Lower lobe of right lung (tissue), 2 donors: ENCODE data around the gene PRKAR2B. TPM values are rescaled to one million over a fixed set of nuclear protein-coding genes. Genes with fewer than 3 reads are reported as not detected.

Experiments used
- ATAC-seq, 2 donors: fragments of 200-7000 bp; cut with Tn5 transposase; one replicate each; pipeline ENCODE4 v1.9.1; 2020 to 2022; ENCODE audit warnings: mild to moderate bottlenecking in 2 of 2, moderate library complexity in 2 of 2
- DNase-seq: peaks from one replicate; pipeline ENCODE4 v3.0.0-alpha.2; 2020
- H3K27ac ChIP-seq: fragments of 200-600 bp; one replicate; pipeline ENCODE4 v1.8.0; 2022
- H3K27me3 ChIP-seq: fragments of 200-600 bp; one replicate; pipeline ENCODE4 v1.8.0; 2022; ENCODE audit warnings: low read depth
- H3K36me3 ChIP-seq: fragments of 200-600 bp; one replicate; pipeline ENCODE4 v1.8.0; 2022; ENCODE audit warnings: mild to moderate bottlenecking
- H3K4me1 ChIP-seq: fragments of 200-600 bp; one replicate; pipeline ENCODE4 v1.8.0; 2022
- H3K4me3 ChIP-seq: fragments of 200-600 bp; one replicate; pipeline ENCODE4 v1.8.0; 2022; ENCODE audit warnings: mild to moderate bottlenecking
- H3K9me3 ChIP-seq: fragments of 200-600 bp; one replicate; pipeline ENCODE4 v1.8.0; 2022
- intact Hi-C: fragments of 100-400 bp; cut with DNase I; formaldehyde crosslinking; loops from one replicate; pipeline ENCODE4 v1.11.0; 2022
- total RNA-seq: library from RNA; stranded (reverse); fragmentation: NEBNext Ultra II Directional; extraction: Animal tissue kit (Norgen Biotek cat#: 25700); gene quantifications from one replicate; pipeline ENCODE4 v1.2.1, GENCODE V29; 2021
- TF ChIP-seq, protein P1 (sequence below): fragments of 200-600 bp; IDR thresholded peaks from one replicate; pipeline ENCODE4 v1.8.0; 2022; ENCODE audit warnings: antibody characterized with exemption, mild to moderate bottlenecking
- donor health status: DM: no; HTN: yes; CAD: no; lungs with severe emphysema.

The PRKAR2B gene
- total RNA-seq, 1 donor from 2014 or later, result 10.3 TPM

DNA sequence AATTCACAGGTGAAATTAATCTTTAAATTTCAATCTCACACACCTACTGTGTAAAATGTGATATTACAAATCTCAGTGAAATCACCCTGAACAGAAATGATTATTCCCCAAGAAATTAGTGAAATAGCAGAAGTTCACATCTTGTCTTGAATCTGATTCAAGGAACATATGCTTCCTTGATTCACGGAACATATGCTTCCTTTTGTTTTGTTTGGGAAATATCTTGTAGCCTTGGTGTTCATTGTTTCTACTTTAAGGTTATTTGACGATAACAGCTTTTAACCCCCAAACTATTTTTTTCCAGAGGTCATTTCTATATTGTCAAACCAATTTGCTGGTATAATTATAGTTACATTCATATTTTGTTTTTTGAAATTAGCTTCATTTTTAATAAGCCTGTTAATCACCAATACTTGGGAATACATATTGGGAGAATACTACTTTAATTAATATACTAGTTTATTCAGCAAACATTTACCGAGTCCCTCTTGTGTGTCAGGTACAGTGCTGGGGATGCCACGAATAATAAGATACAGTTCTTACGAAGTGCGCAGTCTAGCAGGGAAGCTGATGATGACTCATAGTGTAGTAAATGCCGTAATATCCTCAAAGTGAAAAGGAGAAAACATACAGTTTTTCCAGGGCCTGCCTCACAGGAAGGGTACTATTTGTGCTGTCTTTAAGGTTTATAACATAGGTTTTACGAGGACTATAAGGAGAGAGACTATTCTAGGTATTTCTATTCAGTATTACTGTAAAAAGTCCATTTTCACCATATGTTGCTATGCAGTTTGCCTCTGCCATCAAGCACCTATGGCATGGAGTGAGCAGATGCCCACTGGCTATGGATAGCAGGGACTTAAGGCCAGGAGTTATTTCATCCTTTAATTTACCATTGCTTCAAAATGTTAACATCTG is 32.5 kb downstream of the PRKAR2B start:
- H3K9me3 ChIP-seq, result no peaks in the 10 kb centered on the region
- no peaks in the 10 kb centered on the region for H3K27me3 ChIP-seq
- no peak overlapping the region for H3K27ac ChIP-seq
- H3K4me1 ChIP-seq, result no peaks in the 10 kb centered on the region
- intact Hi-C loops, result no loop called here
- DNase-seq (no peak), ATAC-seq (peak in 1 of 2 donors; percentile 46)
- H3K4me3 ChIP-seq, result no peak overlapping the region
- TF ChIP-seq, protein P1, sequence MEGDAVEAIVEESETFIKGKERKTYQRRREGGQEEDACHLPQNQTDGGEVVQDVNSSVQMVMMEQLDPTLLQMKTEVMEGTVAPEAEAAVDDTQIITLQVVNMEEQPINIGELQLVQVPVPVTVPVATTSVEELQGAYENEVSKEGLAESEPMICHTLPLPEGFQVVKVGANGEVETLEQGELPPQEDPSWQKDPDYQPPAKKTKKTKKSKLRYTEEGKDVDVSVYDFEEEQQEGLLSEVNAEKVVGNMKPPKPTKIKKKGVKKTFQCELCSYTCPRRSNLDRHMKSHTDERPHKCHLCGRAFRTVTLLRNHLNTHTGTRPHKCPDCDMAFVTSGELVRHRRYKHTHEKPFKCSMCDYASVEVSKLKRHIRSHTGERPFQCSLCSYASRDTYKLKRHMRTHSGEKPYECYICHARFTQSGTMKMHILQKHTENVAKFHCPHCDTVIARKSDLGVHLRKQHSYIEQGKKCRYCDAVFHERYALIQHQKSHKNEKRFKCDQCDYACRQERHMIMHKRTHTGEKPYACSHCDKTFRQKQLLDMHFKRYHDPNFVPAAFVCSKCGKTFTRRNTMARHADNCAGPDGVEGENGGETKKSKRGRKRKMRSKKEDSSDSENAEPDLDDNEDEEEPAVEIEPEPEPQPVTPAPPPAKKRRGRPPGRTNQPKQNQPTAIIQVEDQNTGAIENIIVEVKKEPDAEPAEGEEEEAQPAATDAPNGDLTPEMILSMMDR, result no peak
- no peaks in the 10 kb centered on the region for H3K36me3 ChIP-seq

DNA sequence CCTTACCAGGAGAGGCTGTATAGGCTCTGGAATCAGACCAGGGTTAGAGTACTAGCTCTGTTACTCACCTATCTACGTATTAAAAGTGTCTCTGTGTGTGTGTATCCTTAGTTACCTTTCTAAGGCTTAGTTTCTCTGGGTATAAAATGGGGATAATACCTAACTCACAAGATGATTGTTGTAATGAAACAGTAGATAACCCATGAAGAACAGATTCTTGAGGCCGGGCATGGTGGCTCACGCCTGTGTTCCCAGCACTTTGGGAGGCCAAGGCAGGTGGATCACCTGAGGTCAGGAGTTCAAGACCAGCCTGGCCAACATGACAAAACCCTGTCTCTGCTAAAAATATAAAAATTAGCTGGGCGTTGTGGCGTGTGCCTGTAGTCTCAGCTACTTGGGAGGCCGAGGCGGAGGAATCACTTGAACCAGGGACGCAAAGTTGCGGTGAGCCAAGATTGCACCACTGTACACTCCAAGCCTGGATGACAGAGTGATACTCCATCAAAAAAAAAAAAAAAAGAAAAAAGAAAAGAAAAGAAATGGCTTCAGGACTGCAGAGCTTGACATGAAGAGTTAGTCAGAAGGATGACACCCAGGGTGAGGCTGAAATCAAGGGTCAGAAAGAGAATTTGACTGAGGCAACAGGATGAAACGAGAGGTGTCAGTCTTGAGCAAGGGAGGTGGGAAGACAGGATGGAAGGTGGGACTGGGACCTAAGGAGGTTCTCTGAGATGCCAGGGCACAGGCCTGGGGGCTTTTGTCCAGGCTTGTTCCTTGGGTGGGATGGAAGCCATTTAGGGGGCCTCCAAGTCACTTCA is 33.4 kb downstream of the PRKAR2B start:
- intact Hi-C loops, result no loop called here
- H3K27ac ChIP-seq, result no peak overlapping the region
- DNase-seq, result no peak
- H3K4me1 ChIP-seq, result no peaks in the 10 kb centered on the region
- H3K4me3 ChIP-seq, result no peak overlapping the region
- TF ChIP-seq, protein P1, result no peak
- H3K36me3 ChIP-seq, result no peaks in the 10 kb centered on the region
- H3K27me3 ChIP-seq, result no peaks in the 10 kb centered on the region
- no peaks in the 10 kb centered on the region for H3K9me3 ChIP-seq
- ATAC-seq, result no peak

DNA sequence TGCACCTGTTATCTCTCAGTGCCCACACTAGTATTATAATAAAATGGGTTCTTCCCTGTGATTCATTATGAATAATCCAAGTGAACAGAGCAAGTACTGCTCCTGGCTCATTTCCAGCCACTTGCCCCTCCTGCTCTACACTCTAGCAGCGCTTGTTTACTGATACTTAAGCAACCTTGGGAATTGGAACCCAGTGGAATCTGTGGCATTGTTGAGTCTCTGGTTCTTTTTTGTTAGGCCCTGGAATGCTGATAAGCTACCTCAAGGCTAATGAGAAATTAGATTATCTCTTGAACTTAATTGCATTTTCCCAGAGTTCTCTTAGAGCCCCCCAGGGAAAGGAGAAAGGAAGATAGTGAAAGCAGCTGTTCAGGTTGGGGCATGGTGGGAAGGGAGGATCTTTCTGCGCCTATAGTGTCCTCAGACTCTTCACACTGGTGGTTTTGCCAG is 34.0 kb downstream of the PRKAR2B start:
- Histone ChIP-seq H3K27me3 (no peaks in the 10 kb centered on the region), H3K4me1 (no peaks in the 10 kb centered on the region), H3K4me3 (no peak overlapping the region), H3K27ac (no peak overlapping the region), H3K9me3 (no peaks in the 10 kb centered on the region), H3K36me3 (no peaks in the 10 kb centered on the region)
- TF ChIP-seq, protein P1, result no peak
- intact Hi-C loops, result no loop called here
- DNase-seq, result peak; percentile 63
- ATAC-seq, result peak; percentile 67 to 90

DNA sequence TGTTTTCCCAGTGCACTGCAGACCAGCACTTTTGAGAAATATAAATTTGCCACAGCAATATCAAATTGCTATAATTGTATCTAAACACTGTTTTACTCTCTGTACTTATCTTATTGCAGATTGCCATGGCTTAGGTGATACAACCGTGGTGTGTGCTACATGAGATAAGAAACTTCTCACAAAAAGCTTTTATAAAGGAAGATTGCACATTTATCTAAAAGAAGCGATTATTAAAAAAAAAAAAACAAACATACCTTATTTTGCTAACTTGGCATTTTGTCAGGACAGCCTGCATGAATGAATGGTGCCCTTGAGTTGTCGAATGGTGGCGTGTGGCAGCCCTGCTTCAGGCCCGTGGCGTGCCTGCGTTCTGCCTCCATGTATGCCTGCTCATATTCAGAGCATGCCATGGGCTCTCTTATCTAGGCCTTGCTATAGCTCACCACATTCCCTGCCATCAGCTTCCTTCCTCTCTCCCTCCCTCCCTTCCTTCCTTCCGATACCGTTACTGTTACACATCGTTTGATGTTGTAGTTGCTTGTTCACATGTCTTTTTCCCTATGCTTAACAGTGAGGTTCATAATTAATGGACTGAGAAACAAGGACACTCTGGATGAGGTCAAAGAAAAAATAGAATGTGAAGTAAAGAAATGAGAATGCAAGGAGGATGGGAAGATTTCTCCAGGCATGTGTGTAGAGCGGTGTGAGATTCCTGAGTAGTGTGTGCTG is 34.9 kb downstream of the PRKAR2B start:
- no peaks in the 10 kb centered on the region for H3K9me3 ChIP-seq
- no peak for DNase-seq
- ATAC-seq, result no peak
- H3K27me3 ChIP-seq, result no peaks in the 10 kb centered on the region
- H3K36me3 ChIP-seq, result no peaks in the 10 kb centered on the region
- intact Hi-C loops, result no loop called here
- H3K4me1 ChIP-seq, result no peaks in the 10 kb centered on the region
- H3K4me3 ChIP-seq, result no peak overlapping the region
- no peak overlapping the region for H3K27ac ChIP-seq
- TF ChIP-seq, protein P1, result no peak

DNA sequence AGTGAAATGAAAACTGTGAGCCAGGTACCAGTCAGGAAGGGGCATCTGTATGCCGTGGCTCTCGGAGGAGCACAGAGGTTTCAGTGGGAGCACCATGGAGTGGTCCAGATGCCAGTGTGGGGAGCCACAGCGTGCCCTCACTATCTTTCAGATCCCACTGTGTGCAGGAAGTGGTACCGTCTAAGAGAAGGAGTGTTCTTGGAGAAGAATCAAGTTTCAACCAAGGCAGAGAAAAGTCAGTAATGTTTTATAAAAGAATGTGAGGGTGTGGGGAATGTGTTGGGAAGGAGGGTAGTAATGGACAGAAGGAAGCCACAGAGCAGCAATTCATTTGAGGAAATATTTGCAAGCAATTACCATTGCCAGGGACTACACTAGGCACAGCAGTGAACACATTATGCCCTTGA is 35.6 kb downstream of the PRKAR2B start:
- Histone ChIP-seq H3K4me1 (no peaks in the 10 kb centered on the region), H3K27ac (no peak overlapping the region)

More for the DNA sequence above, 35.6 kb downstream of the PRKAR2B start:
- no peaks in the 10 kb centered on the region for H3K27me3 ChIP-seq
- DNase-seq (no peak), ATAC-seq (no peak)
- TF ChIP-seq, protein P1, result no peak
- no peaks in the 10 kb centered on the region for H3K9me3 ChIP-seq
- H3K4me3 ChIP-seq, result no peak overlapping the region
- intact Hi-C loops, result no loop called here
- no peaks in the 10 kb centered on the region for H3K36me3 ChIP-seq
